K562 (cell line): ENCODE data around the gene NR6A1. TPM values are rescaled to one million over a fixed set of nuclear protein-coding genes. Genes with fewer than 3 reads are reported as not detected.

ENCODE experiments used
- ATAC-seq: fragments of 200-7000 bp; cut with Tn5 transposase; 3 replicates; pipeline ENCODE4 v1.9.1; 2020; ENCODE audit warnings: moderate library complexity
- BruUV-seq: library from RNA; stranded (reverse); fragments of 400-500 nt; replicated peaks from 2 replicates; lab custom pipeline; 2021; lab: Mats Ljungman, UMichigan
- CTCF ChIA-PET: fragments of 300-600 bp; formaldehyde crosslinking; extraction: SDS; loops from one replicate; lab custom pipeline; 2021; ENCODE audit warnings: low intra/inter-chr PET ratio; lab: Yijun Ruan, JAX
- POLR2A ChIA-PET: fragments of 300-600, 350-650 bp; sonication (Branson Sonifier 250); formaldehyde crosslinking; extraction: SDS; loops from one replicate; lab custom pipeline; 2021; ENCODE audit warnings: antibody characterized with exemption, inconsistent platforms; lab: Yijun Ruan, JAX
- DNase-seq, 4 experiments: peaks; one replicate each; pipeline versions ENCODE4 v3.0.0 to v3.0.0-alpha.2; 2011 to 2018; ENCODE audit warnings: low spot score in 3 of 4, mixed read lengths in 3 of 4; ENCODE audit errors: extremely low read depth in 1 of 4
- FAIRE-seq: peaks from 2 replicates; lab custom pipeline; 2011; peaks lifted over from hg19 to GRCh38; lab: Jason Lieb, UNC
- H2AFZ ChIP-seq: 2 replicates; pipeline ENCODE4 v1.6.0; 2011; ENCODE audit warnings: low read depth, low read length, control low read depth, inconsistent platforms
- H3K27ac ChIP-seq: fragments of 200-600 bp; 3 replicates; pipeline ENCODE4 v1.8.0; 2011; ENCODE audit warnings: low read depth, mild to moderate bottlenecking, control low read depth, inconsistent platforms, low read length, moderate library complexity, mixed read lengths; ENCODE audit errors: extremely low read depth
- H3K27me3 ChIP-seq, 2 experiments: fragments of 300-600 bp in 1 of 2; 2 replicates in 1 of 2; 3 replicates in 1 of 2; pipeline versions ENCODE4 v1.6.0 to v1.8.0; 2011; ENCODE audit warnings: inconsistent platforms in 2 of 2, low read length in 2 of 2, mild to moderate bottlenecking in 1 of 2, mixed read lengths in 1 of 2, moderate library complexity in 1 of 2; ENCODE audit not compliant: control insufficient read depth in 2 of 2, insufficient read depth in 2 of 2
- H3K36me3 ChIP-seq: fragments of 300-600 bp; 3 replicates; pipeline ENCODE4 v1.8.0; 2011; ENCODE audit warnings: mild to moderate bottlenecking, low read length, inconsistent platforms; ENCODE audit not compliant: control insufficient read depth, insufficient read depth
- H3K4me1 ChIP-seq, 2 experiments: fragments of 200-600 bp in 1 of 2; replicated peaks in 1 of 2; 2 replicates in 1 of 2; 3 replicates in 1 of 2; pipeline versions ENCODE4 v1.5.1 to v1.8.0; 2011; ENCODE audit warnings: inconsistent platforms in 2 of 2, low read length in 2 of 2, mild to moderate bottlenecking in 1 of 2, mixed read lengths in 1 of 2, moderate library complexity in 1 of 2; ENCODE audit not compliant: control insufficient read depth in 2 of 2, insufficient read depth in 2 of 2
- H3K4me2 ChIP-seq: 2 replicates; pipeline ENCODE4 v1.6.1; 2011; ENCODE audit warnings: low read length, control low read depth, inconsistent platforms, mixed read lengths; ENCODE audit not compliant: insufficient read depth
- H3K4me3 ChIP-seq: fragments of 200-600 bp; sonication (generic), shearing (Covaris generic); 2 replicates; pipeline ENCODE4 v1.5.1; 2016; ENCODE audit warnings: control low read depth, inconsistent platforms
- H3K79me2 ChIP-seq: fragments of 200-600 bp; 3 replicates; pipeline ENCODE4 v1.8.0; 2011; ENCODE audit warnings: low read length, inconsistent platforms; ENCODE audit not compliant: control insufficient read depth, insufficient read depth
- H3K9ac ChIP-seq, 2 experiments: 2 replicates each; pipeline versions ENCODE4 v1.6.0 to v1.6.1; 2011; ENCODE audit warnings: low read depth in 2 of 2, low read length in 2 of 2, control low read depth in 1 of 2, inconsistent platforms in 1 of 2, mild to moderate bottlenecking in 1 of 2, mixed read lengths in 1 of 2; ENCODE audit not compliant: insufficient read depth in 1 of 2
- H3K9me1 ChIP-seq: one replicate; pipeline ENCODE4 v1.6.0; 2011; ENCODE audit warnings: inconsistent platforms, mild to moderate bottlenecking, low read length, moderate library complexity; ENCODE audit not compliant: control insufficient read depth, insufficient read depth
- H3K9me3 ChIP-seq: replicated peaks from 2 replicates; pipeline ENCODE4 v1.5.1; 2011; ENCODE audit warnings: low read depth, low read length, inconsistent platforms; ENCODE audit not compliant: control insufficient read depth, insufficient read depth
- H4K20me1 ChIP-seq: replicated peaks from 2 replicates; pipeline ENCODE4 v1.6.1; 2011; ENCODE audit warnings: low read length, inconsistent platforms, mixed read lengths; ENCODE audit not compliant: control insufficient read depth, insufficient read depth
- BRD9 ChIP-seq: fragments of 450-650 bp; IDR thresholded peaks from 2 replicates; pipeline ENCODE4 v1.6.1; 2018; ENCODE audit warnings: low read depth; ENCODE audit not compliant: partially characterized antibody
- CBFA2T2 ChIP-seq: fragments of 450-650 bp; conservative IDR thresholded peaks from 2 replicates; pipeline ENCODE4 v1.6.1; 2017; ENCODE audit warnings: mild to moderate bottlenecking
- EP300 ChIP-seq: IDR thresholded peaks from 2 replicates; pipeline ENCODE4 v1.6.1; 2012; ENCODE audit warnings: low read length, improper control_type of control experiment
- FOXJ3 ChIP-seq: sonication (generic); formaldehyde crosslinking; IDR thresholded peaks from 2 replicates; pipeline ENCODE4 v1.4.0; 2020; ENCODE audit warnings: mild to moderate bottlenecking, missing genetic modification reagents
- GATA2 ChIP-seq: sonication (generic); formaldehyde crosslinking; IDR thresholded peaks from 2 replicates; pipeline ENCODE4 v1.4.0; 2020; ENCODE audit warnings: mild to moderate bottlenecking, missing genetic modification reagents
- HNRNPH1 ChIP-seq: fragments of 200-400 bp; formaldehyde crosslinking; optimal IDR thresholded peaks from 2 replicates; pipeline ENCODE3; 2017; ENCODE audit warnings: low read depth, mild to moderate bottlenecking, low read length, moderate library complexity
- MIER1 ChIP-seq: fragments of 450-650 bp; IDR thresholded peaks from 2 replicates; pipeline ENCODE4 v1.6.1; 2016; ENCODE audit warnings: antibody characterized with exemption, mild to moderate bottlenecking, low read depth
- POLR2AphosphoS5 ChIP-seq: IDR thresholded peaks from 2 replicates; pipeline ENCODE4 v1.6.1; 2011; ENCODE audit warnings: mild to moderate bottlenecking, low read depth, low read length, moderate library complexity; ENCODE audit not compliant: control insufficient read depth, insufficient read depth
- SMARCA4 ChIP-seq: fragments of 450-650 bp; IDR thresholded peaks from 2 replicates; pipeline ENCODE4 v1.6.1; 2016
- SMARCE1 ChIP-seq: fragments of 450-650 bp; IDR thresholded peaks from 2 replicates; pipeline ENCODE4 v1.7.1; 2016; ENCODE audit warnings: mild to moderate bottlenecking
- STAT5B ChIP-seq: fragments of 250-450 bp; sonication (Bioruptor Pico); IDR thresholded peaks from 2 replicates; pipeline ENCODE4 v1.8.0; 2021; ENCODE audit warnings: mild to moderate bottlenecking, inconsistent platforms
- TAL1 ChIP-seq: fragments of 450-650 bp; IDR thresholded peaks from 2 replicates; pipeline ENCODE4 v1.6.1; 2016; ENCODE audit warnings: mild to moderate bottlenecking
- TFAM ChIP-seq: fragments of 250-450 bp; sonication (Bioruptor Pico); conservative IDR thresholded peaks from 2 replicates; pipeline ENCODE4 v1.5.0; 2021; ENCODE audit warnings: mild to moderate bottlenecking, moderate library complexity
- TRIM24 ChIP-seq, 2 experiments: fragments of 450-650 bp; IDR thresholded peaks; 2 replicates each; pipeline ENCODE4 v1.6.1; 2016
- ZNF75A ChIP-seq: fragments of 450-650 bp; formaldehyde crosslinking; IDR thresholded peaks from 2 replicates; pipeline ENCODE4 v1.4.0; 2020; ENCODE audit warnings: mild to moderate bottlenecking
- ZNF77 ChIP-seq: fragments of 250-450 bp; sonication (Bioruptor Pico); IDR thresholded peaks from 2 replicates; pipeline ENCODE4 v1.5.0; 2020
- WGBS: fragments of 100-300 bp; shearing (Covaris generic); methylation state at CpG from one replicate; pipeline ENCODE4 v1.1.6; 2016; ENCODE audit warnings: low coverage, mixed read lengths; ENCODE audit not compliant: insufficient coverage; ENCODE audit errors: missing lambda C conversion rate; 5-methylcytosine and 5-hydroxymethylcytosine counted together
- in situ Hi-C: fragments of 300-500 bp; cut with MboI; formaldehyde crosslinking; loops from 4 replicates; pipeline ENCODE4 v1.15.0; 2018; ENCODE audit warnings: inconsistent platforms, mixed read lengths
- intact Hi-C: fragments of 100-400 bp; cut with micrococcal nuclease; formaldehyde crosslinking; loops from 2 replicates; pipeline ENCODE4 v1.14.2; 2022
- polyA plus RNA-seq, 8 experiments: library from polyadenylated mRNA; depleted of rRNA in 4 of 8; stranded (reverse) in 5 of 8; unstranded in 3 of 8; fragments of >200 nt; fragmentation: Nextera tagmentation in 2 of 8; fragmentation: Illumina TruSeq in 1 of 8; extraction: Ambion mirVana in 2 of 8; extraction: Trizol in 1 of 8; gene quantifications; 2 replicates each; pipeline versions ENCODE4 v1.2.1 to v1.2.3, GENCODE V29; 2011 to 2014; ENCODE audit warnings: inconsistent platforms in 1 of 8, missing spikeins in 1 of 8
- total RNA-seq, 7 experiments: library from RNA; depleted of rRNA in 6 of 7; stranded (reverse); fragments of >200 nt in 6 of 7; fragmentation: Illumina TruSeq in 2 of 7; extraction: Trizol in 2 of 7; gene quantifications; 2 replicates each; pipeline versions ENCODE4 v1.2.1 to v1.2.3, GENCODE V29; 2011 to 2021; ENCODE audit warnings: low replicate concordance in 1 of 7
- TF ChIP-seq, protein P1 (sequence below): sonication (generic); IDR thresholded peaks from 2 replicates; pipeline ENCODE4 v1.6.1; 2016
- TF ChIP-seq, protein P2 (sequence below): fragments of 200-800 bp; sonication (Bioruptor generic); IDR thresholded peaks from 2 replicates; pipeline ENCODE4 v1.6.1; 2016; ENCODE audit warnings: missing genetic modification characterization, missing compliant biosample characterization

The NR6A1 gene
- total and polyA plus RNA-seq, 9 of the 15 experiments (the other 6 are each of a cell fraction or from before 2014, with no cell fraction given), result 9.7 to 55.4 (median 28.3) TPM

DNA sequence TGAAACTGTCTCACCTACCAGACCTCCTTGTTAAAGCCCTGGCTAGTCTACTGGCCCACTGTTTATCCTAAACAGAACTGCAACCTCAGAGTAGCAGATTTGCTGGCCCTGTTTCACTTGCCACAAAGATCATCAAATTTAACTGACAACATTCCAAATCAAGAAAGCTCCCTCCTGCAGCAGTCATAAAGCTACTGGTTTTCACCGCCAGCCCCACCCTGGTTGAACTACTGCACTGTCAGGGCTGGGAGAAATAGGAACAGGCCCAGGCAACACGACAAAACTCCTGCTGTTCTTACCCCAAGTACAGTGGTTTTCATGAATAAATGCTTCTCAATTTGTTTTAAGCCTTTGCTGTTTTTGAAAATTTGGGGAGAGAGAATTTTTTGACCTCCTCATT is 63.0 kb downstream of the NR6A1 start (continued):
- TF ChIP-seq FOXJ3 (CRISPR knock-in tag), result no peak
- TF ChIP-seq ZNF77 (CRISPR knock-in tag), result no peak
- no peak for TF ChIP-seq ZNF75A (CRISPR knock-in tag)
- TF ChIP-seq HNRNPH1, result no peak
- TF ChIP-seq EP300, result no peak
- TF ChIP-seq, protein P1, sequence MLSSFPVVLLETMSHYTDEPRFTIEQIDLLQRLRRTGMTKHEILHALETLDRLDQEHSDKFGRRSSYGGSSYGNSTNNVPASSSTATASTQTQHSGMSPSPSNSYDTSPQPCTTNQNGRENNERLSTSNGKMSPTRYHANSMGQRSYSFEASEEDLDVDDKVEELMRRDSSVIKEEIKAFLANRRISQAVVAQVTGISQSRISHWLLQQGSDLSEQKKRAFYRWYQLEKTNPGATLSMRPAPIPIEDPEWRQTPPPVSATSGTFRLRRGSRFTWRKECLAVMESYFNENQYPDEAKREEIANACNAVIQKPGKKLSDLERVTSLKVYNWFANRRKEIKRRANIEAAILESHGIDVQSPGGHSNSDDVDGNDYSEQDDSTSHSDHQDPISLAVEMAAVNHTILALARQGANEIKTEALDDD, result no peak
- no peak for TF ChIP-seq MIER1
- TF ChIP-seq, all 486 proteins: peak for 0

DNA sequence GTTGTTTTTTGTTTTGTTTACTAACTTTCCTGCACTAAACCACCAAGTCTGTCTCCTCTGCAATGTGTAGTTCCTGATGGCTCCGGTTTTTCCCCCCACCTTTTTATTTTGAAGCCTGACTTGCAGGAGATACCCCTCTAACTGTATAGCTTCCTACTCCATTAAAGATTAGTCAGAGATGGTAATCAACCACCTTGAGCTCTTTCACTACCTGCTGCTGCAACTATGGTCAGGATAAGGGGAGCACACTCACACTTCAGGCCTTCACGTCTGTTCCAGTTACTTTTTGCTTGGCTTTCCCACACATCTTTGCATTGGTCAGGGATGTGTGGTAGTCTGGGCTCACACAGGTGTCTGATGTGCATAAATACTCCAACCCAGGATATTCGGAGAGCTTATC is 63.4 kb downstream of the NR6A1 start:
- ChIA-PET POLR2A (no interaction called here), CTCF (interaction anchor here (1.2 to 2.1 kb wide), 2 partner anchors 90 kb away, joined by 6 read pairs; no protein-coding TSS in a partner anchor)
- ATAC-seq, result peak; percentile 44; the same call in 2 of the 3 replicates
- Histone ChIP-seq H3K4me3 (no peak overlapping the region), H3K9me3 (no peaks in the 10 kb centered on the region), H3K27ac (no peak overlapping the region), H3K4me1 (peaks cover 0 to 11% of the 10 kb centered on the region in 2 experiments; a peak in 2 of 5 replicates), H3K9ac (peak overlapping the region in 1 of 2 experiments; percentile 30; a peak in 1 of 4 replicates), H3K36me3 (no peaks in the 10 kb centered on the region), H4K20me1 (no peaks in the 10 kb centered on the region), H3K9me1 (no peaks in the 10 kb centered on the region), H2AFZ (no peak overlapping the region), H3K4me2 (no peak overlapping the region; the same call in 1 of the 2 replicates), H3K79me2 (peaks cover 26% of the 10 kb centered on the region), H3K27me3 (no peaks in the 10 kb centered on the region)
- no TSS peak for BruUV-seq
- FAIRE-seq, result peak; percentile 15
- intact Hi-C loops, result no loop called here
- WGBS, result 17% methylated on average over 3 of the region's 3 CpGs
- in situ Hi-C loops, result loop anchor here (5.0 to 25.0 kb wide), 2 partner anchors 90 to 295 kb away; partner anchors contain the start of gene PSMB7
- DNase-seq, result peak; percentile 23 to 37 (median 29)
- TF ChIP-seq BRD9, result no peak
- 0 out of 2 replicates have a peak, but pooled peaks have one; percentile 27 for TF ChIP-seq GATA2 (CRISPR knock-in tag)
- peak; percentile 46; the same call in 1 of the 2 replicates for TF ChIP-seq TAL1
- peak; percentile 43; the same call in 1 of the 2 replicates for TF ChIP-seq SMARCA4
- peak; percentile 58 to 66; a peak in 3 of 4 replicates for TF ChIP-seq TRIM24 (IDR thresholded peaks at IDR 0.05)
- TF ChIP-seq CBFA2T2, result peak; percentile 59
- TF ChIP-seq, protein P2, sequence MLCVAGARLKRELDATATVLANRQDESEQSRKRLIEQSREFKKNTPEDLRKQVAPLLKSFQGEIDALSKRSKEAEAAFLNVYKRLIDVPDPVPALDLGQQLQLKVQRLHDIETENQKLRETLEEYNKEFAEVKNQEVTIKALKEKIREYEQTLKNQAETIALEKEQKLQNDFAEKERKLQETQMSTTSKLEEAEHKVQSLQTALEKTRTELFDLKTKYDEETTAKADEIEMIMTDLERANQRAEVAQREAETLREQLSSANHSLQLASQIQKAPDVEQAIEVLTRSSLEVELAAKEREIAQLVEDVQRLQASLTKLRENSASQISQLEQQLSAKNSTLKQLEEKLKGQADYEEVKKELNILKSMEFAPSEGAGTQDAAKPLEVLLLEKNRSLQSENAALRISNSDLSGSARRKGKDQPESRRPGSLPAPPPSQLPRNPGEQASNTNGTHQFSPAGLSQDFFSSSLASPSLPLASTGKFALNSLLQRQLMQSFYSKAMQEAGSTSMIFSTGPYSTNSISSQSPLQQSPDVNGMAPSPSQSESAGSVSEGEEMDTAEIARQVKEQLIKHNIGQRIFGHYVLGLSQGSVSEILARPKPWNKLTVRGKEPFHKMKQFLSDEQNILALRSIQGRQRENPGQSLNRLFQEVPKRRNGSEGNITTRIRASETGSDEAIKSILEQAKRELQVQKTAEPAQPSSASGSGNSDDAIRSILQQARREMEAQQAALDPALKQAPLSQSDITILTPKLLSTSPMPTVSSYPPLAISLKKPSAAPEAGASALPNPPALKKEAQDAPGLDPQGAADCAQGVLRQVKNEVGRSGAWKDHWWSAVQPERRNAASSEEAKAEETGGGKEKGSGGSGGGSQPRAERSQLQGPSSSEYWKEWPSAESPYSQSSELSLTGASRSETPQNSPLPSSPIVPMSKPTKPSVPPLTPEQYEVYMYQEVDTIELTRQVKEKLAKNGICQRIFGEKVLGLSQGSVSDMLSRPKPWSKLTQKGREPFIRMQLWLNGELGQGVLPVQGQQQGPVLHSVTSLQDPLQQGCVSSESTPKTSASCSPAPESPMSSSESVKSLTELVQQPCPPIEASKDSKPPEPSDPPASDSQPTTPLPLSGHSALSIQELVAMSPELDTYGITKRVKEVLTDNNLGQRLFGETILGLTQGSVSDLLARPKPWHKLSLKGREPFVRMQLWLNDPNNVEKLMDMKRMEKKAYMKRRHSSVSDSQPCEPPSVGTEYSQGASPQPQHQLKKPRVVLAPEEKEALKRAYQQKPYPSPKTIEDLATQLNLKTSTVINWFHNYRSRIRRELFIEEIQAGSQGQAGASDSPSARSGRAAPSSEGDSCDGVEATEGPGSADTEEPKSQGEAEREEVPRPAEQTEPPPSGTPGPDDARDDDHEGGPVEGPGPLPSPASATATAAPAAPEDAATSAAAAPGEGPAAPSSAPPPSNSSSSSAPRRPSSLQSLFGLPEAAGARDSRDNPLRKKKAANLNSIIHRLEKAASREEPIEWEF (CRISPR knock-in tag), result no peak
- TF ChIP-seq SMARCE1, result 0 out of 2 replicates have a peak, but pooled peaks have one; percentile 48
- 0 out of 2 replicates have a peak, but pooled peaks have one; percentile 34 for TF ChIP-seq POLR2AphosphoS5
- no peak for TF ChIP-seq TFAM (CRISPR knock-in tag)
- no peak for TF ChIP-seq STAT5B
